Suppressor macrophage treated with lipopolysaccharide for 1 hour (primary cell): Measurements from ENCODE around the gene NTSR1.
"Not testable (repeated sequence)": the region's sequence is repeated elsewhere in the genome, so short reads cannot be mapped to it uniquely, and the experiment has no call there.

Experiments used
- DNase-seq, 3 donors: peaks; one replicate each; pipeline ENCODE4 v3.0.0-alpha.2; 2020 to 2022

The NTSR1 gene

GRCh38 chr20:62675156-62675876 lies 33.3 kb upstream of the NTSR1 start:
- peak; percentile 92 to 94 (median 94) for DNase-seq

GRCh38 chr20:62675877-62676260 lies 32.8 kb upstream of the NTSR1 start:
- DNase-seq, result no peak

GRCh38 chr20:62676976-62677375 lies 31.7 kb upstream of the NTSR1 start:
- DNase-seq, result no peak

- no peak for DNase-seq
These were observed 31.0 kb upstream of the NTSR1 start for GRCh38 chr20:62677678-62678077.

GRCh38 chr20:62678553-62678952 lies 30.1 kb upstream of the NTSR1 start:
- DNase-seq, result peak; percentile 56 to 78 (median 62)

GRCh38 chr20:62679978-62680589 lies 28.6 kb upstream of the NTSR1 start:
- no peak for DNase-seq

- DNase-seq, result no peak
These were observed 25.6 kb upstream of the NTSR1 start for GRCh38 chr20:62682912-62683517.

GRCh38 chr20:62683660-62684322 lies 24.8 kb upstream of the NTSR1 start:
- DNase-seq, result not testable (repeated sequence)

- no peak for DNase-seq
These were observed 23.7 kb upstream of the NTSR1 start for GRCh38 chr20:62684981-62685380.

- DNase-seq, result peak; percentile 85 to 88 (median 86)
These were observed 22.7 kb upstream of the NTSR1 start for GRCh38 chr20:62685781-62686555.

- DNase-seq, result no peak
These were observed 21.5 kb upstream of the NTSR1 start for GRCh38 chr20:62686869-62687830.

GRCh38 chr20:62688083-62688482 lies 20.6 kb upstream of the NTSR1 start:
- DNase-seq, result no peak

- DNase-seq, result no peak
These were observed 19.7 kb upstream of the NTSR1 start for GRCh38 chr20:62688855-62689460.

- DNase-seq, result no peak
These were observed 18.8 kb upstream of the NTSR1 start for GRCh38 chr20:62689861-62690260.

- DNase-seq, result no peak
These were observed 18.3 kb upstream of the NTSR1 start for GRCh38 chr20:62690261-62690820.

- DNase-seq, result no peak
These were observed 17.1 kb upstream of the NTSR1 start for GRCh38 chr20:62691487-62691886.

GRCh38 chr20:62692176-62692575 lies 16.5 kb upstream of the NTSR1 start:
- no peak for DNase-seq

- no peak for DNase-seq
These were observed 15.7 kb upstream of the NTSR1 start for GRCh38 chr20:62692801-62693523.

GRCh38 chr20:62693524-62693922 lies 15.1 kb upstream of the NTSR1 start:
- no peak for DNase-seq

- DNase-seq, result no peak
These were observed 14.5 kb upstream of the NTSR1 start for GRCh38 chr20:62694106-62694505.
